ENCODE measurements around the gene PITPNM1. TPM values are rescaled to one million over a fixed set of nuclear protein-coding genes. Genes with fewer than 3 reads are reported as not detected.

Gene PITPNM1
- total and polyA plus RNA-seq, 2 experiments from 2014 or later = 9.1 to 57.1 TPM

DNA sequence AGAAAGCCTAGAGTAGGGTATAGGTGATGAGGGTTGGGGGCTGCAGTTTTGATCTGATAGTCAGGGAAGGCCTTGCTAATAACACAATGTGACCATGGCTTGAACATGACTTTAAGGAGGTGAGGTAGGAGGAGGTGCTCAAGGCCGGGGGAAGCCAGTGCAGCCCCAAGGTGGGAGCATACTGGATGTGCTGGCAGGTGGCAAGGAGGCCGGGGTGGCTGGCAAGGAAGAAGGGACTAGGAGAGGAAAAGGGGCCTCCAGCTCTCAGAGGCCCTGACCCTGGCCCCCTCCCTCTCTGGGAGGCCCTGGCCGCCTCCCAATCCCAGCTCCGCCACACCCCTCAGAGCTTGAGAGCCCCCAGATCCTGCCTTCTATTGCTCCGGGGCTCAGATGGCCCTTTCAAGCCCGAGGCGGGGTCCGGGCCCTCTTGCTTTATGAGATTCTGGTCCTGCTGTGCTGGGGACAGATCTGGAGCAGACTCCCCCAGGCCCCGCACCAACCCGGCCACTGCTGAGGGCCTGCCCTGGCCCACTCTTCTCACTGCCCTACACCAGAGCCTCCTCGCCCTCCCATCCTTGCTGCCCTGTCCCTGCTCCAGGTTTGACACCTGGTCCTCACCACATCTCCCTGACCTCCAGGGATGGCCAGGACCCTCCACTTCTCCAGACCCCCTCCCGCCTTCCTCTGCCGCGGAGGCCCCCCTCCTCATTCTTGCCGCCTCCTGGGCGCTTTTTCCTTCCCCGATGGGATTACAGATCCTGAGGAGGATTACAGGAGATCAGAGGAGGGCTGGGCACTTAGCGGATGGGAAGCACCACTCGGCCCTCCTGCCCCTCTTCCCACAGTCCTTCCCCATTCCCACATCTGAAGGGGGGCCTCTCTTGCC, 1.8 kb downstream of the PITPNM1 start:
- Histone ChIP-seq H2AFZ (no peak overlapping the region), H3K36me3 (ENCODE audit: insufficient read depth) (peaks cover 4% of the 10 kb centered on the region; the same call in 1 of the 2 replicates)

GRCh38 chr11:67502328-67502979, 2.7 kb downstream of the PITPNM1 start:
- Mint-ChIP-seq H3K4me3 (peak overlapping the region; percentile 62), H3K36me3 (ENCODE audit: low read depth) (peaks cover 16% of the 10 kb centered on the region), H3K27ac (no peak overlapping the region), H3K4me1 (peaks cover 23% of the 10 kb centered on the region), H3K9me3 (no peaks in the 10 kb centered on the region; the same call in 2 of the 3 replicates), H3K27me3 (ENCODE audit: insufficient read depth, low read depth, poor library complexity) (peaks cover 18% of the 10 kb centered on the region)
- Histone ChIP-seq H3K79me2 (replicated peaks; ENCODE audit: insufficient read depth) (peaks cover 5% of the 10 kb centered on the region; the same call in 1 of the 2 replicates), H3K27me3 (ENCODE audit: insufficient read depth) (no peaks in the 10 kb centered on the region; the same call in 1 of the 2 replicates), H3K9me2 (ENCODE audit: insufficient read depth) (no peaks in the 10 kb centered on the region), H2AFZ (no peak overlapping the region), H3K4me1 (ENCODE audit: insufficient read depth) (peaks cover 21% of the 10 kb centered on the region), H3K36me3 (ENCODE audit: insufficient read depth) (peaks cover 4% of the 10 kb centered on the region; the same call in 1 of the 2 replicates), H3K4me3 (no peak overlapping the region), H3F3A (replicated peaks; ENCODE audit: low read depth) (peaks cover 12% of the 10 kb centered on the region; the same call in 1 of the 2 replicates), H3K4me2 (no peak overlapping the region), H3K27ac (ENCODE audit: low read depth) (no peak overlapping the region), H4K20me1 (replicated peaks; ENCODE audit: insufficient read depth) (peaks cover 15% of the 10 kb centered on the region)
- no peak for DNase-seq (ENCODE audit: low spot score)
- no peak for ATAC-seq
- TF ChIP-seq STAT1 (IDR thresholded peaks at IDR 0.05; ENCODE audit: unreplicated experiment) (no peak), ZNF331 (CRISPR knock-in tag; IDR thresholded peaks at IDR 0.05; ENCODE audit: low read depth) (no peak), EZH2 (IDR thresholded peaks at IDR 0.05; ENCODE audit: low read depth, unreplicated experiment) (no peak), EZH2phosphoT487 (IDR thresholded peaks at IDR 0.05; ENCODE audit: unreplicated experiment) (no peak), ZNF462 (CRISPR knock-in tag; IDR thresholded peaks at IDR 0.05) (no peak)
- TF ChIP-seq, protein P1, sequence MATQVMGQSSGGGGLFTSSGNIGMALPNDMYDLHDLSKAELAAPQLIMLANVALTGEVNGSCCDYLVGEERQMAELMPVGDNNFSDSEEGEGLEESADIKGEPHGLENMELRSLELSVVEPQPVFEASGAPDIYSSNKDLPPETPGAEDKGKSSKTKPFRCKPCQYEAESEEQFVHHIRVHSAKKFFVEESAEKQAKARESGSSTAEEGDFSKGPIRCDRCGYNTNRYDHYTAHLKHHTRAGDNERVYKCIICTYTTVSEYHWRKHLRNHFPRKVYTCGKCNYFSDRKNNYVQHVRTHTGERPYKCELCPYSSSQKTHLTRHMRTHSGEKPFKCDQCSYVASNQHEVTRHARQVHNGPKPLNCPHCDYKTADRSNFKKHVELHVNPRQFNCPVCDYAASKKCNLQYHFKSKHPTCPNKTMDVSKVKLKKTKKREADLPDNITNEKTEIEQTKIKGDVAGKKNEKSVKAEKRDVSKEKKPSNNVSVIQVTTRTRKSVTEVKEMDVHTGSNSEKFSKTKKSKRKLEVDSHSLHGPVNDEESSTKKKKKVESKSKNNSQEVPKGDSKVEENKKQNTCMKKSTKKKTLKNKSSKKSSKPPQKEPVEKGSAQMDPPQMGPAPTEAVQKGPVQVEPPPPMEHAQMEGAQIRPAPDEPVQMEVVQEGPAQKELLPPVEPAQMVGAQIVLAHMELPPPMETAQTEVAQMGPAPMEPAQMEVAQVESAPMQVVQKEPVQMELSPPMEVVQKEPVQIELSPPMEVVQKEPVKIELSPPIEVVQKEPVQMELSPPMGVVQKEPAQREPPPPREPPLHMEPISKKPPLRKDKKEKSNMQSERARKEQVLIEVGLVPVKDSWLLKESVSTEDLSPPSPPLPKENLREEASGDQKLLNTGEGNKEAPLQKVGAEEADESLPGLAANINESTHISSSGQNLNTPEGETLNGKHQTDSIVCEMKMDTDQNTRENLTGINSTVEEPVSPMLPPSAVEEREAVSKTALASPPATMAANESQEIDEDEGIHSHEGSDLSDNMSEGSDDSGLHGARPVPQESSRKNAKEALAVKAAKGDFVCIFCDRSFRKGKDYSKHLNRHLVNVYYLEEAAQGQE (IDR thresholded peaks at IDR 0.05; ENCODE audit: unreplicated experiment) = no peak

More for the DNA sequence above, 1.8 kb downstream of the PITPNM1 start:
- ATAC-seq (no peak), DNase-seq (ENCODE audit: low spot score) (no peak)
- H3F3A ChIP-seq (replicated peaks; ENCODE audit: low read depth) = peaks cover 16% of the 10 kb centered on the region; the same call in 1 of the 2 replicates
- Mint-ChIP-seq H3K4me3 (peak overlapping the region; percentile 62), H3K27me3 (ENCODE audit: insufficient read depth, low read depth, poor library complexity) (peaks cover 18% of the 10 kb centered on the region), H3K27ac (no peak overlapping the region), H3K4me1 (peaks cover 23% of the 10 kb centered on the region), H3K36me3 (ENCODE audit: low read depth) (peaks cover 16% of the 10 kb centered on the region), H3K9me3 (no peaks in the 10 kb centered on the region; the same call in 2 of the 3 replicates)
- peak overlapping the region; percentile 91 for H3K4me3 ChIP-seq
- peaks cover 21% of the 10 kb centered on the region for H3K4me1 ChIP-seq (ENCODE audit: insufficient read depth)
- TF ChIP-seq NANOG (IDR thresholded peaks at IDR 0.05; ENCODE audit: borderline replicate concordance) = no peak
- no peak for TF ChIP-seq EZH2 (IDR thresholded peaks at IDR 0.05; ENCODE audit: low read depth, unreplicated experiment)
- TF ChIP-seq STAT1 (IDR thresholded peaks at IDR 0.05; ENCODE audit: unreplicated experiment) = no peak
- peaks cover 15% of the 10 kb centered on the region for H4K20me1 ChIP-seq (replicated peaks; ENCODE audit: insufficient read depth)
- H3K79me2 ChIP-seq (replicated peaks; ENCODE audit: insufficient read depth) = peaks cover 5% of the 10 kb centered on the region; the same call in 1 of the 2 replicates
- no peaks in the 10 kb centered on the region for H3K9me2 ChIP-seq (ENCODE audit: insufficient read depth)
- no peak overlapping the region for H3K27ac ChIP-seq (ENCODE audit: low read depth)
- peak overlapping the region; percentile 95 for H3K4me2 ChIP-seq
- H3K27me3 ChIP-seq (ENCODE audit: insufficient read depth) = no peaks in the 10 kb centered on the region; the same call in 1 of the 2 replicates
